GM21786 (cell line): ENCODE results near the gene ESM1.
"Not testable (repeated sequence)": the region's sequence is repeated elsewhere in the genome, so short reads cannot be mapped to it uniquely, and the experiment has no call there.

ENCODE experiments used
- ATAC-seq: cut with Tn5 transposase; IDR thresholded peaks from one replicate; pipeline ENCODE4 v1.9.1; 2021; ENCODE audit not compliant: unreplicated experiment

The ESM1 gene, protein sequence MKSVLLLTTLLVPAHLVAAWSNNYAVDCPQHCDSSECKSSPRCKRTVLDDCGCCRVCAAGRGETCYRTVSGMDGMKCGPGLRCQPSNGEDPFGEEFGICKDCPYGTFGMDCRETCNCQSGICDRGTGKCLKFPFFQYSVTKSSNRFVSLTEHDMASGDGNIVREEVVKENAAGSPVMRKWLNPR

DNA sequence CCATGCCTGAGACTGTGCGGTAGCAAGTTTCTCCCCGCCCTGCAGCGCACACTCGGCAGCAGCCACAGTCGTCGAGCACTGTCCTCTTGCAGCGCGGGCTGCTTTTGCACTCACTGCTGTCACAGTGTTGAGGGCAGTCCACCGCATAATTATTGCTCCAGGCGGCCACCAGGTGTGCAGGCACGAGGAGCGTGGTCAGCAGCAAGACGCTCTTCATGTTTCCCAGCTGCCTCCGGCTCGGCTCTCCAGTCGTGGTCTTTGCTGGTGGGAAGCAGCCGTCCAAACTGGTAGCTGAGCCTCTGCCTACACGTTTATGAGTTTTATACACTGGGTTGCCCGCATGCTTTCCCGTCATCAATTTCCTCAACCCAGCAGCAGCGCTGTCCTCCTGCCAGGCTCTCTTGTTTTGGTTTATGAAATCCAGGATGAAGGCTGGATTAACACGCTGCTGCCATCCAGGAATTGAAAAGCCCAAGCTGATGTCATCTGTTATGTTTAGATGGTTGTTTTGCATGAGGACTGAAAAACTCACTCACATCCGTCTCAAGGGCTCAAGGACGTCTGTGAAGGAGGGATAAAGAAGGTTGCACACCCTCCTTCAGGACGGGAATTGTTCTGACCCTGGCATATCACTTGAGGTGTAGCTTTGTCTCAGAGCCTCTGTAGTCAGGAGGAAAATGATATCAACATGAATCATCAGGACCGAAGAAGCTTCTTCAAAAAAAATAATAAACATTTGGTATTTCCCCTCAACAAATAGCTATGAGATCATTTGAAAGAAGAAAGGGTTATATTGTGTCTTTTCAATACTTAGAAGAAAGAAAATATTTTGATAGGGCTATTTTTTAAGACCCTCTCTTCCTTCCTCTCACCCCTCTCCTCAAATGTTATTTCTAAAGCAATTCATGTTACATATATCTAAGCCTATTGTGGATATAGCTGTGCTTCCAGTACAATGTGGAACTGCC, at the start of gene ESM1:
TSS of gene ESM1 (minus strand) at position 293 of the 968 bp plus-strand sequence. CDS start at position 217, 76 bp downstream.
- ATAC-seq: no peak

DNA sequence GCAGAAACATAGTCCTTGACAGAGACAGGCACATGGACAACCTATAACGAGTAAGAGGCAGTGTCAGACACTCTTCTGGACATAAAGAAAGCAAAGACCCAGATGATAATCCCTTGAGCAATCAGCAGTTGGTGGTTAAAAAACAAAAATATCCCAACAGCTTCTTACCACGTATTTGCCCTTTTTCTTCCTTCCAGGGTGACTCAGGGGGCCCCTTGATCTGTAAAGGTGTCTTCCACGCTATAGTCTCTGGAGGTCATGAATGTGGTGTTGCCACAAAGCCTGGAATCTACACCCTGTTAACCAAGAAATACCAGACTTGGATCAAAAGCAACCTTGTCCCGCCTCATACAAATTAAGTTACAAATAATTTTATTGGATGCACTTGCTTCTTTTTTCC, 48.2 kb upstream of the ESM1 start:
- ATAC-seq: no peak

DNA sequence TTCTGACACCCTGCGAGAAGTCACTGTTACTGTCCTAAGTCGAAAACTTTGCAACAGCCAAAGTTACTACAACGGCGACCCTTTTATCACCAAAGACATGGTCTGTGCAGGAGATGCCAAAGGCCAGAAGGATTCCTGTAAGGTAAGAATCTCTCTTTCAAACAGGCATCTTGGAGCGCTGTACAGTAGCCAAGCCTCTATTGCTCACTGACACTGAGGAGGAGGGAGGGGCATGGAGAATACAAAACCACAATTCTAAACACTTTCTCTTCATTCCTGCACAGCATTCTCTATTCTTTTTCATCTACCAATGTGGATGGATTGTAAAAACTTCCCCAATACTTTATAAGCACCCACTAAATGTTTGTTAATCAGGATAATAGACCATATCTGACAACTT, 46.1 kb upstream of the ESM1 start:
- ATAC-seq: no peak

DNA sequence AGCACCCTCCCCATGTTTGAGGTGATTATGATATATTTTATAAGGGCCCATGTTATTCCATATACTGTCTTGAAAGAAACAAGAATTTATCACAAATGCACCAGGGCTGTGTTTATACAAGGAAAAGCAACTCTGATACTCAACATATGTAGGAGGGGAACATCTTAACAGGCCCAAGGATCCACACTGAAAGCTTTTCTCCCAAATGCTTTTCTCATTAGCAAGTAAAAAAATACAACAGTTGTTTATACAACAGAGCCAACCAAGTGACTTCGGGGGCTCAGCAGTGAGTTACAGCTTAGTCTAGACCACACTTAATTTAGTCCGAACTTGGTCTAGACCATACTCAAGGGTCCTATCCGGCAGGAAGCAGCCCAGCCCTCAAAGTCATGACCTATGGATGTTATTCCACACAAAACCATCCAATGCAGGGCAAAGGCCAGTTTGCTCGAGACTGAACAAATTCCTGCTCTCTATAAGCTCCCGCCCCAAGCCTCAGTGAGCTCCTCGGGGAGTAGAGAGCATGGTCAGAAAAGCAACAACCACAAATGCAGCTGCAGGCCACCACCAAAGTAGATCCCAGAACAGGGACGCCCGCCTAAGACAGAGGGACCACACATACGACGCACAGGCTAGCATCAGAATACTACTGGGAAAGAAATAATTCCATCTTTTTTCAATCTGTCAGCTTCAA, 45.4 kb upstream of the ESM1 start:
- ATAC-seq: no peak

DNA sequence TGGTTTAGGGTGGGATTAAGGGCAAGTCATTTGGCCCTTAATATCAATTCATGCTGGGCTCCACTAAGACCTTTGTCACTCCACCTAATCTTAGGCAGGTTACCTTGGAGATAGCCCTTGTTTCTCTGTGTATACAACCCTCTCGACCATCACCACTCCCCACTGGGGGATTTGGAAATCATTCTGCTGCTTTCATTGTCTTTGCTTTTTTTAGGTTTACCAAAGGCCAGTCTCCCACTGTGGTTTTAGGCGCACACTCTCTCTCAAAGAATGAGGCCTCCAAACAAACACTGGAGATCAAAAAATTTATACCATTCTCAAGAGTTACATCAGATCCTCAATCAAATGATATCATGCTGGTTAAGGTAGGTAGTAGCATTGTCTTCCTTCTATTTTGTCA, 44.8 kb upstream of the ESM1 start:
- no peak for ATAC-seq

DNA sequence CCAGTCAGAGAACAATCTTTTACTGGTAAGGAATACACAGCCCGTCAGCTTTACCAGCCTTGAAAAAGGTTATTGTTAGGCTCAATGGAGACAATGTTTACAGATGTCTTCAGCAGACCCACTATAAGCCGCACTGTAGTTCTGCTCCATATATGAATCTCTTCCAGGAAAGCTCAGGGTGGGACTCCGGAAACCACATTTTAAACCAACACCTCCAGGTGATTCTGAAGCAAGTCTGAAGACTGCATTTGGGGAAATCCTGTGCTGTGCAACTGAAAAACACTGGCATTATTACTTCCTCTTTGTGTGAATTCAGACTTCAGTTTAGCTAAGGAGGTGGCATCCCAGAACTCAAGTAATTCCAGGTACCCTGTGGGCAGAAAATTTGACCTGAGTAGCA, 42.2 kb upstream of the ESM1 start:
- no peak for ATAC-seq

DNA sequence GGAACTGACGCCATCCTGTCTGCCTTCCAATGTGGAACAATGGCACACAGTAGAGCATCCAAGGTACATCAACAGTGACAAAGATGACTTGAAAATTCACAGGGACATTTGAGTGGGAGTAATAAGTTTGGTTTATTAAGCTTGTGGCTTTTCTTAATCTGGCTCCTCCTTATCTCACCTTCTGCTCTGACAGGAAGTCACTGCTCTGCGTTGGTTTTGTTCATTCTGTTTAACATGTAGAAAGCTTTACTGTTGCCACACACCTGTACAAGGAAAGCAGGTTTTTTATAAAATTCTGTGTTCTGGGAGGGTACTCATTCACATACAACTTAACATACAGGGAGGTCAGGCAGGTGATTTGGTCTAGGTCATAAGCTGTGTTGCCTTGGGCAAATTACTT, 37.1 kb upstream of the ESM1 start:
- ATAC-seq: no peak

DNA sequence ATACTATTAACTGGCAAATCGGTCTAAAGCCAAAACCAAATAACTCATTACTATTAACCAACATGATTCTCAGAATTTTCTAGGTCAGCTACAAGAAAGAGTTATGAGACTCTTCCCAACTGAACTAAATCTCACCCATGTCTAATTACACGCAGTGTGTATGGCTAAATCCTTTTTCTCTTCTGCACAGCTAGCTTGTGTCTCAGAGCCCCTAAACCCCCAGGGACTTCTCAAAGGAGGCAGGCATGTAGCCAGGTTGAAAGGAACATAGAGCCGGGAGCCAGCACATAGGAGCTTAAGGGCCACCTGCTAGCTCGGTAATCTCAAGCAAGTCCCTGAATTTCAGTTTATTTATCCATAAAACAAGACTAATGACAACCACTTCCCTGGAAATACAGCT, 36.4 kb upstream of the ESM1 start:
- ATAC-seq: no peak

DNA sequence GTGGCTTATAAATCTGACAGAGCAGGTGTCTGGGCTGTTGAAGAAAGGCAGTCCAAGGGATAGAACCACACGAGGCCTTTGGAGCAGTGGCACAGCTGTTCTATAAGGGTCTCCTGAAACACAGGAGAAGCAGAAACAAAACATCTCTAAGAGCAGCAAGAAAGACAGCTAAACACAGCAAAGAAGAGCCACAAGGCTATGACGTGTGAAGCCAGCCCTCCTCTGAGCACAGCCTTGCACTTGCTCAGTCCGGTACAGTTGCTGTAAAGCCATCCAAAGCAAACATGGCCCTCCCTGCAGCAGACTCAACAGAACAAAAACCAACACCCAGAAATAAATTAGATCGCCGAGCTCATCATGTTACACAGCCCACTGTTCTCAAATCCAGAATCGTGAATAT, 36.0 kb upstream of the ESM1 start:
- ATAC-seq: no peak

DNA sequence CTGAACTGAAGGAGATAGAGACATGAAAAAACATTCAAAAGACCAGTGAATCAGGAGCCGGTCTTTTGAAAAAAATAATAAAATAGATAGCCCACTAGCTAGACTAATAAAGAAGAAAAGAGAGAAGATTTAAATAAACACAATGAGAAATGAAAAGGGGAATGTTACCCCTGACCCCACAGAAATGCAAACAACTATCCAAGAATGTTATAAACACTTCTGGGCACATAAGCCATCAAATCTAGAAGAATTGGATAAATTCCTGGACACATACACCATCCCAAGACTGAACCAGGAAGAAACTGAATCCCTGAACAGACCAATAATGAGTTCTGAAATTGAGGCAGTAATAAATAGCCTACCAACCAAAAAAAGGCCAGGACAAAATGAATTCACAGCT, 24.8 kb upstream of the ESM1 start:
- not testable (repeated sequence) for ATAC-seq

DNA sequence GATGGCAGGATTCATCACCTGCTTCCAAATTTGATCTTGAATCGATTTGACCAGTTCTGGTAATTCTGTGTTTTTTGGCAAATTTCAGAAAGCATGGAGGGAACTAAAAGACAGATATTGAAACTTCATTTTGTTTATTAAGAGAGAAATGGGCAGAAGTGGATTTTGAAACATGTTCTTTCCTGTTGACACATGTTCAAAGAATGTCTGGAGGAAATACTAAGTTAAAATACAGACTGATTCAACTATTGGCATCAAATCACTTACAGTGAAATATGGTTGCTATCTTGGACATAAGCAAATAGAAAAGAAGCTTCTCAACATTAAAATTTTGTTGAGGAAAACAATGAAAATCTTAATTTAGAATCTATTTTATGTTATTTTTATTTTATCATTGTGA, 19.3 kb upstream of the ESM1 start:
- ATAC-seq: no peak

DNA sequence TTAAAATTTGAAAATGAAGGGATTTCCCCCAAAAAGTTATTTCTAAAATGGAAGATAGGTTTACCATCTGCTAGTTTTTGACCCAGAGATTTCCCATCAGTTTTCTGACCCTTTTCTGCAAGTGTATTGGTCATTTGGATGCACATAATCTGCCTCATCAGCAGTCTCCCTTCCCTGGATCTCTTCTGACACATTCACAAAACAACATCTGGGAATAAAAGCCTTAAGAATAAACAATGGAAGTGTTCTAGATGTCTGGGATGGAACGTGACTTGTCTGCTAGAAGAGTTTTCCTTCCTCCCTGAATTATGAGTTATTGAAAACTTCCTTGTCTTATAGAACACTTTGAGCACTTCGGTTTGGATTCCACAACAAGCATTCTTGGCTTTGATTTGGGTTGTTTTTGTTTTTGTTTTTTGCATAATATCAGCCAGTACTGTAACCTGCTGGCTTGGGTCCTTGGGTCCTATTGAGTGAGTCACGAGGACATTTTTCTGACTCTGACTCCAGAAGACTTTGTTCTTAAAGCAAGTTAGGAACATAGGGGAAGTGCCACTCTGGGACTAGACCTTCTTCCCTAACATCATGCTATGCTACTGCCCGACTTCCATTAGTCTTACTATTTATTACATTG, 18.2 kb upstream of the ESM1 start:
- ATAC-seq: no peak

DNA sequence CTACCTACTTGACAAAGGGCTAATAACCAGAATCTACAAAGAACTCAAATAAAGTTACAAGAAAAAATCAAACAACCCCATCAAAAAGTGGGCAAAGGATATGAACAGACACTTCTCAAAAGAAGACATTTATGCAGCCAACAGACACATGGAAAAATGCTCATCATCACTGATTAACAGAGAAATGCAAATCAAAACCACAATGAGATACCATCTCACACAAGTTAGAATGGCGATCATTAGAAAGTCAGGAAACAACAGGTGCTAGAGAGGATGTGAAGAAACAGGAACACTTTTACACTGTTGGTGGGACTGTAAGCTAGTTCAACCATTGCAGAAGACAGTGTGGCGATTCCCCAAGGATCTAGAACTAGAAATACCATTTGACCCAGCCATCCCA, 16.8 kb upstream of the ESM1 start:
- not testable (repeated sequence) for ATAC-seq

DNA sequence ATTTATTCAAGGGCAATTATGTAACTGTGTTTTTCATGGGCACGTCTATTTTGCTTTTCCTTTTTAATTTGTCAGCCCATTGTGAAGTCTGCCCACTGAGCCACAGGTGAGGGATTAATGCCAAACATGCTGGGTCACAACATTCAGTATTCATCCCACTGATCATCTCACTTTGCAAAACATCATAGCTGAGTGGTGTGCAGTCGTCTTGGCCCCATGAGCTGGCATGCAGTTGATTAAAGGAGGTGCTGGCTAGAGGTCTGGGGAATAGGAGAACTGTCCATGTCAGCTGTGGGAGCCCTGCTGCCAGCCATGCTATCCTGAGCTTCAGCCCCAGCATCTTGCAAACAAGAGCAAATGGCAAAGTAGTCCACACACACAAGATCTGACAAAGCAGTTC, 11.7 kb upstream of the ESM1 start:
- no peak for ATAC-seq

DNA sequence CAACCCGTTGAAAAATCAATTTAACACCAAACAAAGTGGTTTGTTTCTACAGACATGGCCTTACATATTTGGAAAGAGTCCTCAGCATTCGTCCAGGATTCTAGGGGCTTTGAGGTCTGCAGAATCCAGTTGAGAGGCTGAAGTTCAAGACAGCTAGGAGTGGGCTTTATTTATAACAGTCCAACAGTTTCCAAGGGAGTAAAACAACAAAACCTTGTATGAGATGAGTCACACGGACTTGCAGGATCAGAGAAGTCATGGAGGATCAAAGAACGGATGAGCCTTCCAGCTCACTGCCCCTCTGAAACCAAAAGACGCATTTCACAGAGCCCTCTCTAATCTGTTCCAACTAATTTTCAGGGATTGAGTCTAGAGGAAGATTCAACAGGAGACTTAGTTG, 11.1 kb upstream of the ESM1 start:
- no peak for ATAC-seq

DNA sequence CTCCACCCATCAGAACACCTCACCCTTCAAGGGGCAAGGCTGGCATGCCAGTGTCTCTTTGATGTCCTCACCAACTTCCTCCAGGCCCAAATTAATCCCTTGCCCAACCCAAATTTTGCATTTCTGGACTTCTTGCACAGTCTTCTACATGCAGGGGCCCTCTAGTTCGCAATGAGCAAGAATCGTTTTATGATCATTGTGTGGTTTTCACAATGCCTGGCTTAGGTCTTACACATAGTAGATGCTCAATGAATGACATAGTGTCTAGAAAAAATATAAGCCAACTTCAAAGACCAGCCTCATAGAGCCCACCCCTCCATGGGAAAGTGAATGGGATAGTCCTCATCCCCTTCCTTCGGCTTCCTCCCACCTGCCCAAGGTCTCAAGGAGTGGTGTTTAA, 9.8 kb upstream of the ESM1 start:
- ATAC-seq: no peak

DNA sequence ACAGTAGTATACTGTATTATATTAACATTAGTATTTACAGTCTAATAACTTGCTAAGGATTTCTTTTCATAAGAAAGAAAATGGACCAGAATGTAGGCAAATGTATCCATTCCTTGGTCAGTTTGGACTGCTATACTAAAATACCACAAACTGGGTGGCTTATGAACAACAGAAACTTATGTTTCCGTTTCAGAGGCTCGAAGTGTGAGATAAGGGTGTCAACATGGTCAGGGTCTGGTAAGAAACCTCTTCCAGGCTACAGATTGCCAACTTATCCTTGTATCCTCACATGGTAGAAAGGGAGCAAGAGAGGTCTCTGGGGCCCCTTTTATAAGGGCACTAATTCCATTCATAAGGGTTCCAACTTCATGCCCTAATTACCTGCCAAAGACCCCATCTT, 9.2 kb upstream of the ESM1 start:
- no peak for ATAC-seq

DNA sequence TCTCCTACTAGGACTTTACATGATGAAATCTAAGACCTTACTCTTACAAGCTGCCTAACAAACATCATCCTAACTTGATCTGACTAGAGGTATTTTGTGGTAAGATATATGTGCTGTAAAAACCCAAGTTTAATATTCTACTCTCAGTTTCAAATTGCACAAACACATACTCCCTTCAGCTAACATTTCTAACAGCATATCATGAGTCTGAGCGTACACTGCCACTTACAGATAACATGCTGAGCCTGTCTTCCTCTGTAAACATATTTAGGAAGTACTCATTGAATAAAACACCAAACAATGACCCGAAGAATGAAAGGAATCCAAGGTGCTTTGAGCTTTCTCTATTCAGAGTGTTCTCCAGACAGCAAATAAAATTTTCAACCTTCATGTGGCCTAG, 7.9 kb upstream of the ESM1 start:
- ATAC-seq: no peak

DNA sequence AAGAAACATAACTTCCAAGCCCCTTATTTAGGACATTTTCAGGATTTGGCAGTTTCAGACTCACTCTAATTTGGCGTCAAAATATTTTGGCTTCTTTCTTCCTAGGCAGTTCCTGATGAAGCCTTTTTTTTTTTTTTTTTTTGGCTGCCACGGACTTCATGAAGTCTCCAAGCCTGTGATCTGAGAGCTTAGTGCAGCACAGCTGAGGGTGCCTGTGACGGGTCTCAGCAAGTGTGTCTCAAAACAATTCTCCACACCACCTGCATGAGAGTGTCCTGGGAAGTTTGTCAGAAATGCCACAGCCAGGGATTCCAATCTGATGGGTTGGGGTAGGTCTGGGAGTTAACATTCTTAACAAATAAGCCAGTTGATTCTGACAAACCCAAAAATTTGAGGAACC, 6.0 kb upstream of the ESM1 start:
- ATAC-seq: no peak

DNA sequence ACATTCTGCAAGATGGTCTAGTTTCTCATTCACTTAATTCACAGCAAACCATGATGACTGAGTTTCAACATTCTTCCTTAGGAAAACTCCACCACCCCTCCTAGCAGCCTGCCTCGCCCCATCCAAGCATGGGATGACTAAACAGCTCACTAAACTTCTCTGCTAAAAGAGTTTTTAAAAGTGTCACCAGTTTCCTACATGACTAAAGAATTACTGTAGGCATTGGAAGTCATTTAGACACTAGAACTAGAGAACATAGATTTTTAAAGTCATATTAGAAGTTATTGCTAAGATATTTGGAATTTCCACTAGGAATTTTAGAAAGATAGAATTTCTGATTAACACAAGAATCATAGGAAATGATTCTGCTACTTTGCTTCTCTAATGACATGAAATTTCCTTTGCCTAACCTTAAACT, 5.5 kb upstream of the ESM1 start:
- ATAC-seq: no peak

DNA sequence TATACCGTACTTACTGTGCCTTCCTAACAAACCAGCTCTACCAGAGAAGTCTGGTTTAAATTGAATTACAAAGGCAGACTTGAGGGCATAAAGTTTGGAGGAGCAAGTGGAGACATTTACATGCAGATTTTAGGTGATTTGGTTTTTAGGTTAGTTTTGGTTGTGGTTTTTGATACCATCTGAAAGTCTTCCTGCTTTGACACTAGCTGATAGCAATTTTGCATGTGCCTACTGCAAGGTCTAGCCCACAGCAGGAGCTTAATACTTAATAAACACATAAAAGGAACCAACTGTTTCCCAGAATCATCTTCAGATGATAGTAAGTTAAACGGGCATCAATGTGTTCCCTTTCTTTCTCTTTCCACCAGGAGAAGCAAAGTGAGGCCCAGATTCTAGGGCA, 3.4 kb upstream of the ESM1 start:
- ATAC-seq: no peak
